Nephron progenitor cell (in vitro differentiated cells): ENCODE data around the gene SRPX.

Source experiments
- DNase-seq: peaks from one replicate; pipeline ENCODE4 v3.0.0; 2021
- H3K27ac Mint-ChIP-seq: 2 replicates; pipeline ENCODE4 v1.8.0; 2021; ENCODE audit warnings: mild to moderate bottlenecking, moderate library complexity, mixed read lengths
- H3K27me3 Mint-ChIP-seq: 2 replicates; pipeline ENCODE4 v1.8.0; 2021; ENCODE audit warnings: mild to moderate bottlenecking, low read depth, mixed read lengths; ENCODE audit not compliant: poor library complexity
- H3K36me3 Mint-ChIP-seq: 2 replicates; pipeline ENCODE4 v1.8.0; 2021; ENCODE audit warnings: low read depth, mixed read lengths
- H3K4me1 Mint-ChIP-seq: 2 replicates; pipeline ENCODE4 v1.8.0; 2021; ENCODE audit warnings: mixed read lengths
- H3K4me3 Mint-ChIP-seq: 2 replicates; pipeline ENCODE4 v1.8.0; 2021; ENCODE audit warnings: mild to moderate bottlenecking, moderate library complexity, mixed read lengths
- H3K9me3 Mint-ChIP-seq: 2 replicates; pipeline ENCODE4 v1.8.0; 2021; ENCODE audit warnings: mild to moderate bottlenecking, moderate library complexity, mixed read lengths
- TF ChIP-seq, protein P1 (sequence below): fragments of 200-600 bp; sonication (generic); IDR thresholded peaks from 2 replicates; pipeline ENCODE4 v1.5.0; 2021; ENCODE audit warnings: antibody characterized with exemption

The SRPX gene

GRCh38 chrX:38214551-38215531 is 5.8 kb downstream of the SRPX start:
- peaks cover 19% of the 10 kb centered on the region for H3K27me3 Mint-ChIP-seq
- peaks cover 48% of the 10 kb centered on the region for H3K9me3 Mint-ChIP-seq
- TF ChIP-seq, protein P1, sequence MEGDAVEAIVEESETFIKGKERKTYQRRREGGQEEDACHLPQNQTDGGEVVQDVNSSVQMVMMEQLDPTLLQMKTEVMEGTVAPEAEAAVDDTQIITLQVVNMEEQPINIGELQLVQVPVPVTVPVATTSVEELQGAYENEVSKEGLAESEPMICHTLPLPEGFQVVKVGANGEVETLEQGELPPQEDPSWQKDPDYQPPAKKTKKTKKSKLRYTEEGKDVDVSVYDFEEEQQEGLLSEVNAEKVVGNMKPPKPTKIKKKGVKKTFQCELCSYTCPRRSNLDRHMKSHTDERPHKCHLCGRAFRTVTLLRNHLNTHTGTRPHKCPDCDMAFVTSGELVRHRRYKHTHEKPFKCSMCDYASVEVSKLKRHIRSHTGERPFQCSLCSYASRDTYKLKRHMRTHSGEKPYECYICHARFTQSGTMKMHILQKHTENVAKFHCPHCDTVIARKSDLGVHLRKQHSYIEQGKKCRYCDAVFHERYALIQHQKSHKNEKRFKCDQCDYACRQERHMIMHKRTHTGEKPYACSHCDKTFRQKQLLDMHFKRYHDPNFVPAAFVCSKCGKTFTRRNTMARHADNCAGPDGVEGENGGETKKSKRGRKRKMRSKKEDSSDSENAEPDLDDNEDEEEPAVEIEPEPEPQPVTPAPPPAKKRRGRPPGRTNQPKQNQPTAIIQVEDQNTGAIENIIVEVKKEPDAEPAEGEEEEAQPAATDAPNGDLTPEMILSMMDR, result no peak
- H3K4me3 Mint-ChIP-seq, result no peak overlapping the region
- H3K36me3 Mint-ChIP-seq, result peaks cover 4% of the 10 kb centered on the region
- H3K4me1 Mint-ChIP-seq, result peaks cover 14% of the 10 kb centered on the region
- H3K27ac Mint-ChIP-seq, result no peak overlapping the region
- DNase-seq, result no peak

GRCh38 chrX:38214044-38214443 is 6.6 kb downstream of the SRPX start:
- Mint-ChIP-seq H3K27me3 (peaks cover 11% of the 10 kb centered on the region), H3K4me3 (no peak overlapping the region), H3K36me3 (peaks cover 4% of the 10 kb centered on the region), H3K27ac (no peak overlapping the region), H3K4me1 (peaks cover 9% of the 10 kb centered on the region), H3K9me3 (peaks cover 49% of the 10 kb centered on the region)
- TF ChIP-seq, protein P1, result no peak
- no peak for DNase-seq

GRCh38 chrX:38211891-38212635 is 8.6 kb downstream of the SRPX start:
- Mint-ChIP-seq H3K27ac (no peak overlapping the region), H3K4me3 (no peak overlapping the region), H3K27me3 (peaks cover 5% of the 10 kb centered on the region), H3K9me3 (peaks cover 45% of the 10 kb centered on the region), H3K4me1 (peaks cover 9% of the 10 kb centered on the region), H3K36me3 (peaks cover 4% of the 10 kb centered on the region)
- TF ChIP-seq, protein P1, result no peak
- DNase-seq, result no peak

GRCh38 chrX:38206542-38206941 is 14.1 kb downstream of the SRPX start:
- Mint-ChIP-seq H3K4me3 (no peak overlapping the region), H3K4me1 (no peaks in the 10 kb centered on the region), H3K27ac (no peak overlapping the region), H3K9me3 (peaks cover 35% of the 10 kb centered on the region), H3K27me3 (peaks cover 4% of the 10 kb centered on the region), H3K36me3 (no peaks in the 10 kb centered on the region)
- no peak for DNase-seq
- TF ChIP-seq, protein P1, result no peak

DNA sequence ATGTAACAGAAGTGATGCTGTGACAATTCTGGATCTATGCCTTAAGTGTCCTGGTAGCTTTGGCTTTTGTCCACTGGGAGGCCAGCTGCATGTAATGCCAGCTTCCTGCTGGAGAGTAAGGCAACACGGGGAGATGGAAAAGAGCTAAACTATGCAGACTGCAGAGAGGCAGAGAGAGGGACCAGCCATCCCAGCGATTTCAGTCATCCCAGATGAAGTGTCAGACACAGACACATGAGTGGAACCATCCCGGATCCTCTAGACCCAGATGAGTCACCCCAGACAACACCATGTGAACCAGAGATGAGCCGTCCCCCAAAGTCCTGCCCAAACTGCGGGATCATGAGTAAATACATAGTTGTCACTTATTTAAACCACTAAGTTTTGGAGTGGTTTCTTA is 14.6 kb downstream of the SRPX start:
- DNase-seq, result no peak
- Mint-ChIP-seq H3K36me3 (no peaks in the 10 kb centered on the region), H3K27ac (no peak overlapping the region), H3K4me1 (no peaks in the 10 kb centered on the region), H3K27me3 (peaks cover 4% of the 10 kb centered on the region), H3K9me3 (peaks cover 38% of the 10 kb centered on the region), H3K4me3 (no peak overlapping the region)
- TF ChIP-seq, protein P1, result no peak
